HL-60 (cell line): ENCODE results near the gene SAP30BP.

Experiments
- DNase-seq, 2 experiments: peaks; one replicate each; pipeline ENCODE4 v3.0.0-alpha.2; 2010 to 2020; ENCODE audit warnings: low read depth in 1 of 2, low spot score in 1 of 2
- H3K27ac ChIP-seq: fragments of 250-450 bp; sonication (Bioruptor Pico); replicated peaks from 2 replicates; pipeline ENCODE4 v1.5.1; 2020; ENCODE audit warnings: mild to moderate bottlenecking, moderate library complexity
- H3K27me3 ChIP-seq: fragments of 250-450 bp; sonication (Bioruptor Pico); 2 replicates; pipeline ENCODE4 v1.5.1; 2021; ENCODE audit warnings: mild to moderate bottlenecking, moderate library complexity; ENCODE audit not compliant: insufficient read depth, poor library complexity, severe bottlenecking
- H3K4me3 ChIP-seq: replicated peaks from 2 replicates; pipeline ENCODE4 v1.5.1; 2011; ENCODE audit warnings: mild to moderate bottlenecking, control low read depth, low read length; ENCODE audit not compliant: insufficient read depth
- CTCF ChIP-seq: IDR thresholded peaks from one replicate; pipeline ENCODE4 v1.5.1; 2011; ENCODE audit warnings: low read length, control low read depth, inconsistent platforms; ENCODE audit not compliant: insufficient read depth
- GABPA ChIP-seq: IDR thresholded peaks from 2 replicates; pipeline ENCODE4 v1.6.1; 2012; ENCODE audit warnings: low read depth
- POLR2AphosphoS5 ChIP-seq: IDR thresholded peaks from 2 replicates; pipeline ENCODE4 v1.6.1; 2012; ENCODE audit warnings: low read depth
- SPI1 ChIP-seq: IDR thresholded peaks from 2 replicates; pipeline ENCODE4 v1.6.1; 2012; ENCODE audit warnings: low read depth, mild to moderate bottlenecking, borderline replicate concordance
- TF ChIP-seq, protein P1 (sequence below): IDR thresholded peaks from 2 replicates; pipeline ENCODE4 v1.6.1; 2012; ENCODE audit warnings: low read depth; ENCODE audit not compliant: insufficient replicate concordance

SAP30BP gene

DNA sequence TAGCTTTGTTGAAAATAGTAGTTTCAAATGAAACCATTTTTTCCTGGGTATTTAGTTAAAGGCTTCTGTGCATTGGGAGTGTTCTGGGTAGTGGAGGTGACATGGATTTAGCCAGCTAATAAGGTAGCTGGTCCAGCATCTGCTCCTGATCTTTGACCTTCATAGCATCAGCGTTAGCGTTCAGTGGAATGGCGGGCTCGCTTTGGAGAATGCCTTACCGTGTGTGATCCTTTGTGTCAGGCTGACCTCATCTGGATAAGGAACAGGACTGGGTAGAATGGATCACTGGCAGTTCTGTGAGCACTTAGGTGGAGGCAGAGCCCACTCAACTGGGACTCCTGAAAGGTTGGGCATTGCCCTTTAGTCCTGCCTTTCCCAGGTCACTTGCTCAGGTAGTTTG lies 3.7 kb downstream of the SAP30BP start:
- no peak for TF ChIP-seq POLR2AphosphoS5
- no peak for TF ChIP-seq GABPA
- no peak for TF ChIP-seq CTCF
- TF ChIP-seq SPI1: no peak
- TF ChIP-seq, protein P1, sequence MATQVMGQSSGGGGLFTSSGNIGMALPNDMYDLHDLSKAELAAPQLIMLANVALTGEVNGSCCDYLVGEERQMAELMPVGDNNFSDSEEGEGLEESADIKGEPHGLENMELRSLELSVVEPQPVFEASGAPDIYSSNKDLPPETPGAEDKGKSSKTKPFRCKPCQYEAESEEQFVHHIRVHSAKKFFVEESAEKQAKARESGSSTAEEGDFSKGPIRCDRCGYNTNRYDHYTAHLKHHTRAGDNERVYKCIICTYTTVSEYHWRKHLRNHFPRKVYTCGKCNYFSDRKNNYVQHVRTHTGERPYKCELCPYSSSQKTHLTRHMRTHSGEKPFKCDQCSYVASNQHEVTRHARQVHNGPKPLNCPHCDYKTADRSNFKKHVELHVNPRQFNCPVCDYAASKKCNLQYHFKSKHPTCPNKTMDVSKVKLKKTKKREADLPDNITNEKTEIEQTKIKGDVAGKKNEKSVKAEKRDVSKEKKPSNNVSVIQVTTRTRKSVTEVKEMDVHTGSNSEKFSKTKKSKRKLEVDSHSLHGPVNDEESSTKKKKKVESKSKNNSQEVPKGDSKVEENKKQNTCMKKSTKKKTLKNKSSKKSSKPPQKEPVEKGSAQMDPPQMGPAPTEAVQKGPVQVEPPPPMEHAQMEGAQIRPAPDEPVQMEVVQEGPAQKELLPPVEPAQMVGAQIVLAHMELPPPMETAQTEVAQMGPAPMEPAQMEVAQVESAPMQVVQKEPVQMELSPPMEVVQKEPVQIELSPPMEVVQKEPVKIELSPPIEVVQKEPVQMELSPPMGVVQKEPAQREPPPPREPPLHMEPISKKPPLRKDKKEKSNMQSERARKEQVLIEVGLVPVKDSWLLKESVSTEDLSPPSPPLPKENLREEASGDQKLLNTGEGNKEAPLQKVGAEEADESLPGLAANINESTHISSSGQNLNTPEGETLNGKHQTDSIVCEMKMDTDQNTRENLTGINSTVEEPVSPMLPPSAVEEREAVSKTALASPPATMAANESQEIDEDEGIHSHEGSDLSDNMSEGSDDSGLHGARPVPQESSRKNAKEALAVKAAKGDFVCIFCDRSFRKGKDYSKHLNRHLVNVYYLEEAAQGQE: no peak
- H3K4me3 ChIP-seq: no peak overlapping the region
- H3K27me3 ChIP-seq: no peaks in the 10 kb centered on the region
- DNase-seq: no peak
- no peak overlapping the region for H3K27ac ChIP-seq

DNA sequence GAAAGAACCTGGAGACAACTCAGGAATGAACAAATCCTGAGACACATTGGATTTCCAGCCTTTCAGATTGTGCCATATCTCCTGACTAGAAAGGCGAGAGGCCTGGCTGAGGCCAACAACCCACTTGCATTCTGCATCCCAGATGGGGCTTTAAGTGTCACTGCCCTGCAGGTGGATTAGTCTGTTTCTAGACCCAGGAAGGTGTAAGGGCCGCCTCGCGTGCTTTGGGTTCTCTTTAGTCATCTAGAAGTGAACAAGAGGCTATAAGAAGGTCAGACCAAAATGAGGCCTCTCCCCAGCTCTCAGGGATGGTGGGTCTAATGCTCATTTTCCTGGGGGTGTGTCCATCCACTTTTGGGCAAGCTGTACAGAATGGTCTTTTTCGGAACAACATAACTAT lies 4.9 kb downstream of the SAP30BP start:
- no peak for TF ChIP-seq GABPA
- TF ChIP-seq, protein P1: no peak
- TF ChIP-seq POLR2AphosphoS5: no peak
- TF ChIP-seq CTCF: no peak
- TF ChIP-seq SPI1: no peak
- Histone ChIP-seq H3K27me3 (no peaks in the 10 kb centered on the region), H3K4me3 (no peak overlapping the region), H3K27ac (no peak overlapping the region)
- DNase-seq: no peak

- H3K27ac ChIP-seq: no peak overlapping the region
- no peak overlapping the region for H3K4me3 ChIP-seq
- no peak for TF ChIP-seq SPI1
- TF ChIP-seq, protein P1: no peak
- TF ChIP-seq POLR2AphosphoS5: no peak
- TF ChIP-seq GABPA: no peak
- TF ChIP-seq CTCF: no peak
- no peaks in the 10 kb centered on the region for H3K27me3 ChIP-seq
- no peak for DNase-seq
These were observed 6.3 kb downstream of the SAP30BP start for GRCh38 chr17:75673487-75673886.
